ENCODE data around the gene GTF2A2.

GTF2A2 gene

DNA sequence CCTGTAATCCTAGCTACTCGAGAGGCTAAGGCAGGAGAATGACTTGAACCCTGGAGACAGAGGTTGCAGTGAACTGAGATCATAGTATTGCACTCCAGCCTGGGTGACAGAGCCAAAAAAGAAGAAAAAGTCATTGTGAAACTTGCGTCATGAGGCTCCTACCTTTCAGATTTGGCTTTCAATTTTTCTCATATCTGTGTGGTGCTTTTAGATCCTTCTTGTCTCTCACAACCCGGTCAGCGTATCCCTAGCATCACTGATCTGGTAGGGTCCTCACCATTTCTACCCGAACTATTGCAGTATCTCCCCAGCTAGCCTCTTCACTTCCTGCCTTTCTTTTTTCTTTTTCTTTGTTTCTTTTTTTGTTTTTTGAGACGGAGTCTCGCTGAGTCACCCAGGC, 67.3 kb downstream of the GTF2A2 start:
- no peak overlapping the region for H3K27ac ChIP-seq
- TF ChIP-seq, protein P1, sequence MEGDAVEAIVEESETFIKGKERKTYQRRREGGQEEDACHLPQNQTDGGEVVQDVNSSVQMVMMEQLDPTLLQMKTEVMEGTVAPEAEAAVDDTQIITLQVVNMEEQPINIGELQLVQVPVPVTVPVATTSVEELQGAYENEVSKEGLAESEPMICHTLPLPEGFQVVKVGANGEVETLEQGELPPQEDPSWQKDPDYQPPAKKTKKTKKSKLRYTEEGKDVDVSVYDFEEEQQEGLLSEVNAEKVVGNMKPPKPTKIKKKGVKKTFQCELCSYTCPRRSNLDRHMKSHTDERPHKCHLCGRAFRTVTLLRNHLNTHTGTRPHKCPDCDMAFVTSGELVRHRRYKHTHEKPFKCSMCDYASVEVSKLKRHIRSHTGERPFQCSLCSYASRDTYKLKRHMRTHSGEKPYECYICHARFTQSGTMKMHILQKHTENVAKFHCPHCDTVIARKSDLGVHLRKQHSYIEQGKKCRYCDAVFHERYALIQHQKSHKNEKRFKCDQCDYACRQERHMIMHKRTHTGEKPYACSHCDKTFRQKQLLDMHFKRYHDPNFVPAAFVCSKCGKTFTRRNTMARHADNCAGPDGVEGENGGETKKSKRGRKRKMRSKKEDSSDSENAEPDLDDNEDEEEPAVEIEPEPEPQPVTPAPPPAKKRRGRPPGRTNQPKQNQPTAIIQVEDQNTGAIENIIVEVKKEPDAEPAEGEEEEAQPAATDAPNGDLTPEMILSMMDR (conservative IDR thresholded peaks at IDR 0.05; ENCODE audit: low read depth), result no peak
- CTCF ChIA-PET, result no interaction called here
- POLR2A ChIA-PET (ENCODE audit: low non-redundant PET), result no interaction called here
- no peak for DNase-seq (ENCODE audit: low spot score)
